Activated naive CD4-positive, alpha-beta T cell treated with Interleukin-2 at 50 U/mL for 16 hours (primary cell): ENCODE results near the gene IRF8.
"Not testable (repeated sequence)": the region's sequence is repeated elsewhere in the genome, so short reads cannot be mapped to it uniquely, and the experiment has no call there.

ENCODE experiments used
- DNase-seq: peaks from one replicate; pipeline ENCODE4 v3.0.0-alpha.2; 2020

The IRF8 gene

GRCh38 chr16:85898521-85899442 is at the start of gene IRF8:
IRF8 (plus strand) TSS chr16:85899162; CDS start chr16:85903016, 3,854 bp downstream.
- DNase-seq: peak; percentile 72

GRCh38 chr16:85849388-85849787 is 49.6 kb upstream of the IRF8 start:
- DNase-seq: no peak

- no peak for DNase-seq
Measured at GRCh38 chr16:85850344-85850880, 48.5 kb upstream of the IRF8 start.

- no peak for DNase-seq
Measured at GRCh38 chr16:85851034-85851785, 47.8 kb upstream of the IRF8 start.

GRCh38 chr16:85853547-85854545 is 45.1 kb upstream of the IRF8 start:
- no peak for DNase-seq

- DNase-seq: no peak
Measured at GRCh38 chr16:85854935-85855334, 44.0 kb upstream of the IRF8 start.

GRCh38 chr16:85856079-85856478 is 42.9 kb upstream of the IRF8 start:
- no peak for DNase-seq

GRCh38 chr16:85856585-85856984 is 42.4 kb upstream of the IRF8 start:
- no peak for DNase-seq

GRCh38 chr16:85857406-85857805 is 41.6 kb upstream of the IRF8 start:
- DNase-seq: no peak

GRCh38 chr16:85858571-85858970 is 40.4 kb upstream of the IRF8 start:
- not testable (repeated sequence) for DNase-seq

- DNase-seq: no peak
Measured at GRCh38 chr16:85858984-85859817, 39.8 kb upstream of the IRF8 start.

GRCh38 chr16:85859818-85860125 is 39.2 kb upstream of the IRF8 start:
- DNase-seq: no peak

GRCh38 chr16:85860413-85861094 is 38.4 kb upstream of the IRF8 start:
- no peak for DNase-seq

GRCh38 chr16:85861095-85861825 is 37.7 kb upstream of the IRF8 start:
- no peak for DNase-seq

GRCh38 chr16:85862476-85863383 is 36.2 kb upstream of the IRF8 start:
- DNase-seq: no peak

GRCh38 chr16:85863384-85863774 is 35.6 kb upstream of the IRF8 start:
- DNase-seq: no peak

- DNase-seq: no peak
Measured at GRCh38 chr16:85864965-85865364, 34.0 kb upstream of the IRF8 start.

GRCh38 chr16:85867189-85867588 is 31.8 kb upstream of the IRF8 start:
- no peak for DNase-seq

- DNase-seq: no peak
Measured at GRCh38 chr16:85868495-85868894, 30.5 kb upstream of the IRF8 start.
